HL-60 (cell line): ENCODE data around the gene TMEM140.

Experiments used
- DNase-seq, 2 experiments: peaks; one replicate each; pipeline ENCODE4 v3.0.0-alpha.2; 2010 to 2020; ENCODE audit warnings: low read depth in 1 of 2, low spot score in 1 of 2
- H3K27ac ChIP-seq: fragments of 250-450 bp; sonication (Bioruptor Pico); replicated peaks from 2 replicates; pipeline ENCODE4 v1.5.1; 2020; ENCODE audit warnings: mild to moderate bottlenecking, moderate library complexity
- H3K27me3 ChIP-seq: fragments of 250-450 bp; sonication (Bioruptor Pico); 2 replicates; pipeline ENCODE4 v1.5.1; 2021; ENCODE audit warnings: mild to moderate bottlenecking, moderate library complexity; ENCODE audit not compliant: insufficient read depth, poor library complexity, severe bottlenecking
- H3K4me3 ChIP-seq: replicated peaks from 2 replicates; pipeline ENCODE4 v1.5.1; 2011; ENCODE audit warnings: mild to moderate bottlenecking, control low read depth, low read length; ENCODE audit not compliant: insufficient read depth
- GABPA ChIP-seq: IDR thresholded peaks from 2 replicates; pipeline ENCODE4 v1.6.1; 2012; ENCODE audit warnings: low read depth
- POLR2AphosphoS5 ChIP-seq: IDR thresholded peaks from 2 replicates; pipeline ENCODE4 v1.6.1; 2012; ENCODE audit warnings: low read depth
- SPI1 ChIP-seq: IDR thresholded peaks from 2 replicates; pipeline ENCODE4 v1.6.1; 2012; ENCODE audit warnings: low read depth, mild to moderate bottlenecking, borderline replicate concordance
- TF ChIP-seq, protein P1 (sequence below): IDR thresholded peaks from one replicate; pipeline ENCODE4 v1.5.1; 2011; ENCODE audit warnings: low read length, control low read depth, inconsistent platforms; ENCODE audit not compliant: insufficient read depth
- TF ChIP-seq, protein P2 (sequence below): IDR thresholded peaks from 2 replicates; pipeline ENCODE4 v1.6.1; 2012; ENCODE audit warnings: low read depth; ENCODE audit not compliant: insufficient replicate concordance

The TMEM140 gene

DNA sequence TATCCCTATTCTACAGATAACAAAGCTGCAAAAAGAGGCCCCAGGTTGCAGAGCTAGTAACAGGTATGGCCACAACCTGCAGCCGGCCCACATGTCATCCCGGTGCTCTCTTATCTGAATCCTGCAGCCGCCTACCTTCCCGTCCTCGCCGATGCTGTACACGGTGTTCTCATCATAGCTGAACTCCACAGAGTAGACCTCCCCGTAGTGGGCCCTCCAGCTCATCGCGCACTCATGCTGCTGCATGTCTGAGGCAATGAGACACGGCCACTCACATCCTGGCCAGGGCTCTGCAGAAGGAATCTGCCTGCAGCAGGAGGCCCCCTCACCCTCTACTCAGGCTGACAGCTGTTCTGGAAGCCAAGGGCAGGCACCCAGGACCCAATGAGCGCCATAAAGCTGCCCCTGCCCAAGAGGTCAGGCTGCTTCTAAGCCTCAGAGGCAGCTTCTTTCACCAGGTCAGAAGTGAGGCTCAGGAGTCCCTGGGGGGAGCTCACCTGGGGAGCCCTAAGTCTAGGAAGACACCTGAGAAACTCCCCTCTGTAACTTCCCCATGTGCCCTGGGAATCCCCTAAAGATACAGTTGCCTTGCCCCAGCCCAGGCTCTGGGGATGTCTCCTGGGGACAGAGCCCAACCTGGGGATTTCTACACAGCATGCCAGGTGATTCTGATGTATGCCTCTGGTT, 40.6 kb downstream of the TMEM140 start:
- H3K4me3 ChIP-seq: no peak overlapping the region

DNA sequence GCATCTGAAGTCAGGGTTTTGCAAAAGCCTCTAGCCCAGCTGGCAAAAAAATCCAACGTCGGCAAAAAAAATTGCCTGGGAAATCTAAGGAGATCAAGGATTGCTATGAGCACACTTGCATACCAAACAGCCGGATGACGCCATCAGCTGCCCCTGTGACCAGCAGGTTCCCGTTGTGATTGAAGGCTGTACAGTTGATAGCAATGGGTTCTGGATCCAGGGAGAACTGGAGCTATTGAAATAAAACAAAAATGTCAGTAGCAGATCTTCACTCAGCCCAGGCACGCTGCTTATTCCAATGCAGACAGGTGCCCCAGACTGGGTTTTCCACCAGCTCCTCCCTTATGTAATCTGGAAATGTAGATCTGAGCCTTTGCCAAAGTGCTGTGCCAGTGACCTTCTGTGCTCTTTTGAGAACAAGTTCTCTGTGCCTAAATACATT, 41.4 kb downstream of the TMEM140 start:
- H3K4me3 ChIP-seq: no peak overlapping the region
- no peaks in the 10 kb centered on the region for H3K27me3 ChIP-seq
- H3K27ac ChIP-seq: no peak overlapping the region

More for the DNA sequence above, 40.6 kb downstream of the TMEM140 start:
- Histone ChIP-seq H3K27ac (no peak overlapping the region), H3K27me3 (no peaks in the 10 kb centered on the region)
- DNase-seq: no peak
- no peak for TF ChIP-seq POLR2AphosphoS5
- TF ChIP-seq, protein P1, sequence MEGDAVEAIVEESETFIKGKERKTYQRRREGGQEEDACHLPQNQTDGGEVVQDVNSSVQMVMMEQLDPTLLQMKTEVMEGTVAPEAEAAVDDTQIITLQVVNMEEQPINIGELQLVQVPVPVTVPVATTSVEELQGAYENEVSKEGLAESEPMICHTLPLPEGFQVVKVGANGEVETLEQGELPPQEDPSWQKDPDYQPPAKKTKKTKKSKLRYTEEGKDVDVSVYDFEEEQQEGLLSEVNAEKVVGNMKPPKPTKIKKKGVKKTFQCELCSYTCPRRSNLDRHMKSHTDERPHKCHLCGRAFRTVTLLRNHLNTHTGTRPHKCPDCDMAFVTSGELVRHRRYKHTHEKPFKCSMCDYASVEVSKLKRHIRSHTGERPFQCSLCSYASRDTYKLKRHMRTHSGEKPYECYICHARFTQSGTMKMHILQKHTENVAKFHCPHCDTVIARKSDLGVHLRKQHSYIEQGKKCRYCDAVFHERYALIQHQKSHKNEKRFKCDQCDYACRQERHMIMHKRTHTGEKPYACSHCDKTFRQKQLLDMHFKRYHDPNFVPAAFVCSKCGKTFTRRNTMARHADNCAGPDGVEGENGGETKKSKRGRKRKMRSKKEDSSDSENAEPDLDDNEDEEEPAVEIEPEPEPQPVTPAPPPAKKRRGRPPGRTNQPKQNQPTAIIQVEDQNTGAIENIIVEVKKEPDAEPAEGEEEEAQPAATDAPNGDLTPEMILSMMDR: no peak
- TF ChIP-seq, protein P2, sequence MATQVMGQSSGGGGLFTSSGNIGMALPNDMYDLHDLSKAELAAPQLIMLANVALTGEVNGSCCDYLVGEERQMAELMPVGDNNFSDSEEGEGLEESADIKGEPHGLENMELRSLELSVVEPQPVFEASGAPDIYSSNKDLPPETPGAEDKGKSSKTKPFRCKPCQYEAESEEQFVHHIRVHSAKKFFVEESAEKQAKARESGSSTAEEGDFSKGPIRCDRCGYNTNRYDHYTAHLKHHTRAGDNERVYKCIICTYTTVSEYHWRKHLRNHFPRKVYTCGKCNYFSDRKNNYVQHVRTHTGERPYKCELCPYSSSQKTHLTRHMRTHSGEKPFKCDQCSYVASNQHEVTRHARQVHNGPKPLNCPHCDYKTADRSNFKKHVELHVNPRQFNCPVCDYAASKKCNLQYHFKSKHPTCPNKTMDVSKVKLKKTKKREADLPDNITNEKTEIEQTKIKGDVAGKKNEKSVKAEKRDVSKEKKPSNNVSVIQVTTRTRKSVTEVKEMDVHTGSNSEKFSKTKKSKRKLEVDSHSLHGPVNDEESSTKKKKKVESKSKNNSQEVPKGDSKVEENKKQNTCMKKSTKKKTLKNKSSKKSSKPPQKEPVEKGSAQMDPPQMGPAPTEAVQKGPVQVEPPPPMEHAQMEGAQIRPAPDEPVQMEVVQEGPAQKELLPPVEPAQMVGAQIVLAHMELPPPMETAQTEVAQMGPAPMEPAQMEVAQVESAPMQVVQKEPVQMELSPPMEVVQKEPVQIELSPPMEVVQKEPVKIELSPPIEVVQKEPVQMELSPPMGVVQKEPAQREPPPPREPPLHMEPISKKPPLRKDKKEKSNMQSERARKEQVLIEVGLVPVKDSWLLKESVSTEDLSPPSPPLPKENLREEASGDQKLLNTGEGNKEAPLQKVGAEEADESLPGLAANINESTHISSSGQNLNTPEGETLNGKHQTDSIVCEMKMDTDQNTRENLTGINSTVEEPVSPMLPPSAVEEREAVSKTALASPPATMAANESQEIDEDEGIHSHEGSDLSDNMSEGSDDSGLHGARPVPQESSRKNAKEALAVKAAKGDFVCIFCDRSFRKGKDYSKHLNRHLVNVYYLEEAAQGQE: no peak
- TF ChIP-seq SPI1: no peak
- TF ChIP-seq GABPA: no peak

GRCh38 chr7:135189961-135190360, 42.1 kb downstream of the TMEM140 start:
- no peak for TF ChIP-seq SPI1
- TF ChIP-seq GABPA: no peak
- TF ChIP-seq, protein P1: no peak
- TF ChIP-seq POLR2AphosphoS5: no peak
- TF ChIP-seq, protein P2: no peak
- no peak overlapping the region for H3K4me3 ChIP-seq
- no peak overlapping the region for H3K27ac ChIP-seq
- no peak for DNase-seq
- H3K27me3 ChIP-seq: no peaks in the 10 kb centered on the region

More for the DNA sequence above, 41.4 kb downstream of the TMEM140 start:
- TF ChIP-seq SPI1 (no peak), GABPA (no peak), POLR2AphosphoS5 (no peak)
- TF ChIP-seq, protein P2: no peak
- TF ChIP-seq, protein P1: no peak
- no peak for DNase-seq
